Measurements from ENCODE around the gene SEC31A.

SEC31A gene

DNA sequence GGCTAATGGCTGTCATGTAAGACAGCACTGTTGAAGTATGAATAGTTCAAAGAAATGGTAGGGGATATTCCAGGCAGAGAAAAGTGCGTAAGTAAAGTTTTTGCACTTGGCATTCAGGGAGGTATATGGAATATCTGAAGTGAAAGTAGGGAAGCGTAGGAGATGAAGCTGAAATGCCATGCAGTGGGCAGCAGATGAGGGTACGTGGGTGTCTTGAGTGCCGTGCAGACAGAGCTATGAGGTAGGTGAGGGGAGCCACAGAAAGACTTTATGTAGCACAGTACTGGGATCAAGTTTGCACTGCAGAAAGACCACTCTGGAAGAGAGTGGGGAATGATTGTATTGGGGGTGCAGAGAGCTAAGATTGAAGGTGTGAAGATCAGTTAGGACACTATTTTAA lies 87.2 kb downstream of the SEC31A start:
- no peak for DNase-seq (ENCODE audit: low read depth in 1 of 2, low spot score in 1 of 2)
- no peak overlapping the region for H3K4me3 ChIP-seq (replicated peaks; ENCODE audit: insufficient read depth, low read length)
- TF ChIP-seq, protein P1, sequence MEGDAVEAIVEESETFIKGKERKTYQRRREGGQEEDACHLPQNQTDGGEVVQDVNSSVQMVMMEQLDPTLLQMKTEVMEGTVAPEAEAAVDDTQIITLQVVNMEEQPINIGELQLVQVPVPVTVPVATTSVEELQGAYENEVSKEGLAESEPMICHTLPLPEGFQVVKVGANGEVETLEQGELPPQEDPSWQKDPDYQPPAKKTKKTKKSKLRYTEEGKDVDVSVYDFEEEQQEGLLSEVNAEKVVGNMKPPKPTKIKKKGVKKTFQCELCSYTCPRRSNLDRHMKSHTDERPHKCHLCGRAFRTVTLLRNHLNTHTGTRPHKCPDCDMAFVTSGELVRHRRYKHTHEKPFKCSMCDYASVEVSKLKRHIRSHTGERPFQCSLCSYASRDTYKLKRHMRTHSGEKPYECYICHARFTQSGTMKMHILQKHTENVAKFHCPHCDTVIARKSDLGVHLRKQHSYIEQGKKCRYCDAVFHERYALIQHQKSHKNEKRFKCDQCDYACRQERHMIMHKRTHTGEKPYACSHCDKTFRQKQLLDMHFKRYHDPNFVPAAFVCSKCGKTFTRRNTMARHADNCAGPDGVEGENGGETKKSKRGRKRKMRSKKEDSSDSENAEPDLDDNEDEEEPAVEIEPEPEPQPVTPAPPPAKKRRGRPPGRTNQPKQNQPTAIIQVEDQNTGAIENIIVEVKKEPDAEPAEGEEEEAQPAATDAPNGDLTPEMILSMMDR (IDR thresholded peaks at IDR 0.05; ENCODE audit: insufficient read depth, low read length): no peak
- TF ChIP-seq POLR2AphosphoS5 (IDR thresholded peaks at IDR 0.05; ENCODE audit: low read depth) (no peak), GABPA (IDR thresholded peaks at IDR 0.05; ENCODE audit: low read depth) (no peak), SPI1 (IDR thresholded peaks at IDR 0.05; ENCODE audit: borderline replicate concordance, low read depth) (no peak)
- TF ChIP-seq, protein P2, sequence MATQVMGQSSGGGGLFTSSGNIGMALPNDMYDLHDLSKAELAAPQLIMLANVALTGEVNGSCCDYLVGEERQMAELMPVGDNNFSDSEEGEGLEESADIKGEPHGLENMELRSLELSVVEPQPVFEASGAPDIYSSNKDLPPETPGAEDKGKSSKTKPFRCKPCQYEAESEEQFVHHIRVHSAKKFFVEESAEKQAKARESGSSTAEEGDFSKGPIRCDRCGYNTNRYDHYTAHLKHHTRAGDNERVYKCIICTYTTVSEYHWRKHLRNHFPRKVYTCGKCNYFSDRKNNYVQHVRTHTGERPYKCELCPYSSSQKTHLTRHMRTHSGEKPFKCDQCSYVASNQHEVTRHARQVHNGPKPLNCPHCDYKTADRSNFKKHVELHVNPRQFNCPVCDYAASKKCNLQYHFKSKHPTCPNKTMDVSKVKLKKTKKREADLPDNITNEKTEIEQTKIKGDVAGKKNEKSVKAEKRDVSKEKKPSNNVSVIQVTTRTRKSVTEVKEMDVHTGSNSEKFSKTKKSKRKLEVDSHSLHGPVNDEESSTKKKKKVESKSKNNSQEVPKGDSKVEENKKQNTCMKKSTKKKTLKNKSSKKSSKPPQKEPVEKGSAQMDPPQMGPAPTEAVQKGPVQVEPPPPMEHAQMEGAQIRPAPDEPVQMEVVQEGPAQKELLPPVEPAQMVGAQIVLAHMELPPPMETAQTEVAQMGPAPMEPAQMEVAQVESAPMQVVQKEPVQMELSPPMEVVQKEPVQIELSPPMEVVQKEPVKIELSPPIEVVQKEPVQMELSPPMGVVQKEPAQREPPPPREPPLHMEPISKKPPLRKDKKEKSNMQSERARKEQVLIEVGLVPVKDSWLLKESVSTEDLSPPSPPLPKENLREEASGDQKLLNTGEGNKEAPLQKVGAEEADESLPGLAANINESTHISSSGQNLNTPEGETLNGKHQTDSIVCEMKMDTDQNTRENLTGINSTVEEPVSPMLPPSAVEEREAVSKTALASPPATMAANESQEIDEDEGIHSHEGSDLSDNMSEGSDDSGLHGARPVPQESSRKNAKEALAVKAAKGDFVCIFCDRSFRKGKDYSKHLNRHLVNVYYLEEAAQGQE (IDR thresholded peaks at IDR 0.05; ENCODE audit: insufficient replicate concordance, low read depth): no peak
- no peak overlapping the region for H3K27ac ChIP-seq (replicated peaks)
- H3K27me3 ChIP-seq (ENCODE audit: insufficient read depth, poor library complexity, severe bottlenecking): peaks cover 8% of the 10 kb centered on the region

DNA sequence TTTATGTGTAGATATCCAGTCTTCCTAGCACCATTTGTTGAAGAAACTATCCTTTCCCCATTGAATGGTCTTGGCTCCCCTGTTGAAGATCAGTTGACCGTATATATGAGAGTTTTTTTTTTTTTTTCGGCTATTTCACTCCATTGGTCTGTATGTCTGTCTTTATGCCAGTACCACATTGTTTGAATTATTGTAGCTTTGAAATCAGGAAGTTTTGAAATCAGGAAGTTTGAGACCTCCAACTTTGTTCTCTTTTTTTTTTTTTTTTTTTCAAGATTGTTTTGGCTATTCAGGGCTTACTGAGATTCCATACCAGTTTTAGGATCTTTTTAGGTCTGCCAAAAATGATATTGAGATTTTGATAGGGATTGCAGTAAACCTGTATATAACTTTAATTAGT lies 88.0 kb downstream of the SEC31A start:
- Histone ChIP-seq H3K4me3 (replicated peaks; ENCODE audit: insufficient read depth, low read length) (no peak overlapping the region), H3K27me3 (ENCODE audit: insufficient read depth, poor library complexity, severe bottlenecking) (peaks cover 13% of the 10 kb centered on the region), H3K27ac (replicated peaks) (no peak overlapping the region)
- DNase-seq (ENCODE audit: low read depth in 1 of 2, low spot score in 1 of 2): no peak
- TF ChIP-seq POLR2AphosphoS5 (IDR thresholded peaks at IDR 0.05; ENCODE audit: low read depth) (no peak), SPI1 (IDR thresholded peaks at IDR 0.05; ENCODE audit: borderline replicate concordance, low read depth) (no peak)

DNA sequence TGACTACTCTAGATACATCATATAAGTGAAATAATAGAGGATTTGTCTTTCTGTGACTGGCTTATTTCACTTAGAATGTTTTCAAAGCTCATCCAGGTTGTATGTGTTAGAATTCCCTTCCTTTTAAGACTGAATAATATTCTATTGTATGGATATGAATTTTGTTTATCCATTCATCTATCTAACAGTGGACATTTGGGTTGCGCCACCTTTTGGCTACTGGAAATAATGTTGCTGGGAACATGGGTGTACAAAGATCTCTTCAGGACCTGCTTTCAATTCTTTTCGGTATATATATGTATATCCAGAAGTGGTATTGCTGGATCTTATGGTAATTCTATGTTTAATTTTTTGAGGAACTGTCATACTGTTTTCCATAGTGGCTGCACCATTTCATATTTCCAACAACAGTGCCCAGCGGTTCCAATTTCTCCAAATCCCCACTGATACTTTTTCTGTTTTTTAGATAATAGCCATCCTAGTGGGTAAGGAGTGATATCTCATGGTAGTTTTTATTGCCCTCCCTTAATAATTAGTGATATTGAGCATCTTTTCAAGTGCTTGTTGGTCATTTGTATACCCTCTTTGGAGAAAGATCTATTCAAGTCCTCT lies 88.9 kb downstream of the SEC31A start:
- TF ChIP-seq GABPA (IDR thresholded peaks at IDR 0.05; ENCODE audit: low read depth) (no peak), POLR2AphosphoS5 (IDR thresholded peaks at IDR 0.05; ENCODE audit: low read depth) (no peak), SPI1 (IDR thresholded peaks at IDR 0.05; ENCODE audit: borderline replicate concordance, low read depth) (no peak)
- TF ChIP-seq, protein P1 (IDR thresholded peaks at IDR 0.05; ENCODE audit: insufficient read depth, low read length): no peak
- TF ChIP-seq, protein P2 (IDR thresholded peaks at IDR 0.05; ENCODE audit: insufficient replicate concordance, low read depth): no peak
- Histone ChIP-seq H3K27me3 (ENCODE audit: insufficient read depth, poor library complexity, severe bottlenecking) (peaks cover 22% of the 10 kb centered on the region), H3K4me3 (replicated peaks; ENCODE audit: insufficient read depth, low read length) (no peak overlapping the region), H3K27ac (replicated peaks) (no peak overlapping the region)
- DNase-seq (ENCODE audit: low read depth in 1 of 2, low spot score in 1 of 2): no peak

DNA sequence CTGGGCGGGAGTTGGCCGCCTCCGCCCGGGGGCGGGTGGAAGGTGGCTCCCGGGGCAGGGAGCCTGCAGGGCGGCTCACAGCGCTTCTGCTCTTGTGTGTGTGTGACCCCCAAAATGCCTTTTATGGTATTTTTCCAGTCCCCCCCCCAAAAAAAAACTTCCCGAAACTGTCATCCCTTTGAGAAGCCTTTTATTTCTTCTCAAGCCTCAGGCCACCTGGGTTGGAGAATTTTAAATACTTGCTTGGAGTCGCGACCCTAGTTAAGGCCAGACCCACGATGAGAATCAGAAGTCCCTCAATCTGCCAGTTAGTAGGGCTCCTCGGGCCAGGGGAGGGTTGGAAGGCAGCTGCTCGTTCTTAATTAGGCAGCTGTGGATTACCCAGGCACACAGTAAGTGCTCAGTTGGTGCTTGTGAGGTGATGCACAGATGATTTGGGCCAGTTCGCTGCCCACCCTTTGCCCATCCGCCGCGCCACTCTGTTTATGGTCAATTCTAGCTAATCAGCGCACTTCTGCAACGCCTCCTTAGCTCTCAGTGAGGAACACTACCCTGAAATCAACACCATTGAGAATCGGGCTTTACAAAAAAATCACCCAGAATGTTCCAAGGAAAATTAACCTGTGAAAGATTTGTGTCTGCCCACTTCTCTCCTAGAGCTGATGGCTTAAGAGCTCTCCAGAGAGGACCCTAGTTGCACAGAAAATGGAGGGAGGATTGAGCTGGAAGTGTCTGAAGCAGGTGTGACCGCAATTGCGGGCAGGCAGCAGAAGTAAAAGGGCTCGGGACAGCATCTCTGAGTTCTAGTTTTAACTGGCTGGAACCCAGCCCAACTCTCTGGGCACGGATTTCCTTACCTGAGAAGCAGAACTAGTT lies 91.7 kb downstream of the SEC31A start:
- TF ChIP-seq SPI1 (IDR thresholded peaks at IDR 0.05; ENCODE audit: borderline replicate concordance, low read depth) (no peak), POLR2AphosphoS5 (IDR thresholded peaks at IDR 0.05; ENCODE audit: low read depth) (no peak), GABPA (IDR thresholded peaks at IDR 0.05; ENCODE audit: low read depth) (no peak)
- TF ChIP-seq, protein P2 (IDR thresholded peaks at IDR 0.05; ENCODE audit: insufficient replicate concordance, low read depth): no peak
- H3K27ac ChIP-seq (replicated peaks): no peak overlapping the region
- peak overlapping the region; percentile 51 for H3K4me3 ChIP-seq (replicated peaks; ENCODE audit: insufficient read depth, low read length)
- peaks cover 23% of the 10 kb centered on the region for H3K27me3 ChIP-seq (ENCODE audit: insufficient read depth, poor library complexity, severe bottlenecking)
- DNase-seq (ENCODE audit: low read depth in 1 of 2, low spot score in 1 of 2): peak; percentile 13 to 33

Measured in HL-60 (cell line).